Tibial nerve (tissue), 4 donors: ENCODE data around the gene HRH3. TPM values are rescaled to one million over a fixed set of nuclear protein-coding genes. Genes with fewer than 3 reads are reported as not detected.

Experiments
- DNase-seq, 2 donors: peaks; one replicate each; pipeline ENCODE4 v3.0.0-alpha.2; 2019; ENCODE audit warnings: low spot score in 2 of 2
- H3K27ac ChIP-seq, 4 donors: fragments of 200-600 bp; sonication (generic) in 3 of 4; one replicate each; pipeline ENCODE4 v1.5.1; 2017 to 2019; ENCODE audit warnings: mild to moderate bottlenecking in 1 of 4
- H3K27me3 ChIP-seq, 2 donors: fragments of 200-600 bp; sonication (generic) in 1 of 2; one replicate each; pipeline versions ENCODE4 v1.5.1 to v1.6.0; 2017 to 2019
- H3K36me3 ChIP-seq, 3 donors: fragments of 200-600 bp; sonication (generic); one replicate each; pipeline ENCODE4 v1.5.1; 2018 to 2019
- H3K4me1 ChIP-seq, 4 donors: fragments of 200-600 bp; sonication (generic) in 3 of 4; one replicate each; pipeline ENCODE4 v1.5.1; 2017 to 2019
- H3K4me3 ChIP-seq, 4 donors: fragments of 200-600 bp; sonication (generic) in 3 of 4; one replicate each; pipeline ENCODE4 v1.5.1; 2017 to 2019; ENCODE audit warnings: mild to moderate bottlenecking in 1 of 4, moderate library complexity in 1 of 4
- H3K9me3 ChIP-seq, 4 donors: fragments of 200-600 bp; sonication (generic) in 3 of 4; one replicate each; pipeline ENCODE4 v1.5.1; 2017 to 2019
- EP300 ChIP-seq, 2 donors: sonication (generic); formaldehyde crosslinking; IDR thresholded peaks; one replicate each; pipeline ENCODE4 v1.6.1; 2017; ENCODE audit warnings: antibody characterized with exemption in 2 of 2, mild to moderate bottlenecking in 1 of 2
- POLR2A ChIP-seq, 2 donors: fragments of 450-650 bp; IDR thresholded peaks; one replicate each; pipeline ENCODE4 v1.6.1; 2017; ENCODE audit warnings: antibody characterized with exemption in 2 of 2, mild to moderate bottlenecking in 2 of 2, moderate library complexity in 2 of 2
- WGBS, 2 donors: methylation state at CpG; one replicate each; pipeline ENCODE4 v1.1.5; 2018; 5-methylcytosine and 5-hydroxymethylcytosine counted together
- total RNA-seq, 4 donors: library from RNA; depleted of rRNA; stranded (reverse); fragments of >200 nt; gene quantifications; one replicate each; pipeline ENCODE4 v1.1.0, GENCODE V29; 2016
- TF ChIP-seq, protein P1 (sequence below), 5 experiments: fragments of 200-600 bp in 3 of 5; fragments of 450-650 bp in 2 of 5; sonication (generic) in 3 of 5; IDR thresholded peaks; one replicate each; pipeline ENCODE4 v1.5.1; 2016 to 2019; ENCODE audit warnings: antibody characterized with exemption in 5 of 5, mild to moderate bottlenecking in 3 of 5, moderate library complexity in 2 of 5

HRH3 gene
- total RNA-seq, 4 donors from 2014 or later = not detected

DNA sequence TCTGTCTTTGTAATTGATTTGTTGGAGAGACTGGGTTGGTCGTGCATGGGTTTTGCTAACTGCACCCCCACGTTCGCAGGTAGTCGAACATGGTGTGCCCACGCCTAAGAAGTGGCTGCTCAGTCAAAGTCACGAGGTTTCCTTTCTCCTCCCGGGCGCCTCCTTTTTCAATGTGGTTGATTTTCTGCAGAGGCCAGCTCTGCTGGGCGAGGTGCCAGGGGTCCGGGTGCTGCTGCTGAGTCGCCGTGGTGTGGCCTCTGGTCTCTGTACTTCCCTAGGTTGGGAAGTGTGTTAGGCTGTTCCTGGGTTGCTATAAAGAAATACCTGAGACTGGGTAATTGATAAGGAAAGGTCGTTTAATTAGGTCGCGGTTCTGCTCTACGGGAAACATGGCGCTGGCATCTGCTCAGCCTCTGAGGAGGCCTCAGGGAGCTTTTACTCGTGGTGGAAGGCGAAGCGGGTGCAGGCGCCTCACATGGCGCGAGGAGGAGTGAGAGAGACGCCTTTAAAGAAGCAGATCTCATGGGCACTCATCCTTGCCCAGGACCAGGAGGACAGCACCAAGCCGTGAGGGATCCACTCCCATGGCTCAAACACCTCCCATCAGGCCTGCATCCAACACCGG is 32.4 kb upstream of the HRH3 start:
- TF ChIP-seq EP300 (IDR thresholded peaks at IDR 0.05) (no peak), POLR2A (IDR thresholded peaks at IDR 0.05) (no peak)
- TF ChIP-seq, protein P1, sequence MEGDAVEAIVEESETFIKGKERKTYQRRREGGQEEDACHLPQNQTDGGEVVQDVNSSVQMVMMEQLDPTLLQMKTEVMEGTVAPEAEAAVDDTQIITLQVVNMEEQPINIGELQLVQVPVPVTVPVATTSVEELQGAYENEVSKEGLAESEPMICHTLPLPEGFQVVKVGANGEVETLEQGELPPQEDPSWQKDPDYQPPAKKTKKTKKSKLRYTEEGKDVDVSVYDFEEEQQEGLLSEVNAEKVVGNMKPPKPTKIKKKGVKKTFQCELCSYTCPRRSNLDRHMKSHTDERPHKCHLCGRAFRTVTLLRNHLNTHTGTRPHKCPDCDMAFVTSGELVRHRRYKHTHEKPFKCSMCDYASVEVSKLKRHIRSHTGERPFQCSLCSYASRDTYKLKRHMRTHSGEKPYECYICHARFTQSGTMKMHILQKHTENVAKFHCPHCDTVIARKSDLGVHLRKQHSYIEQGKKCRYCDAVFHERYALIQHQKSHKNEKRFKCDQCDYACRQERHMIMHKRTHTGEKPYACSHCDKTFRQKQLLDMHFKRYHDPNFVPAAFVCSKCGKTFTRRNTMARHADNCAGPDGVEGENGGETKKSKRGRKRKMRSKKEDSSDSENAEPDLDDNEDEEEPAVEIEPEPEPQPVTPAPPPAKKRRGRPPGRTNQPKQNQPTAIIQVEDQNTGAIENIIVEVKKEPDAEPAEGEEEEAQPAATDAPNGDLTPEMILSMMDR (IDR thresholded peaks at IDR 0.05) = no peak
- Histone ChIP-seq H3K27me3 (no peaks in the 10 kb centered on the region), H3K4me1 (peaks cover 0 to 9% (median 0%) of the 10 kb centered on the region in 4 donors), H3K4me3 (no peak overlapping the region), H3K36me3 (peaks cover 0 to 39% (median 0%) of the 10 kb centered on the region in 3 donors), H3K27ac (no peak overlapping the region), H3K9me3 (no peaks in the 10 kb centered on the region)
- DNase-seq = no peak
- WGBS, 2 donors = 88 to 89% methylated on average over 26 of the region's 26 CpGs

DNA sequence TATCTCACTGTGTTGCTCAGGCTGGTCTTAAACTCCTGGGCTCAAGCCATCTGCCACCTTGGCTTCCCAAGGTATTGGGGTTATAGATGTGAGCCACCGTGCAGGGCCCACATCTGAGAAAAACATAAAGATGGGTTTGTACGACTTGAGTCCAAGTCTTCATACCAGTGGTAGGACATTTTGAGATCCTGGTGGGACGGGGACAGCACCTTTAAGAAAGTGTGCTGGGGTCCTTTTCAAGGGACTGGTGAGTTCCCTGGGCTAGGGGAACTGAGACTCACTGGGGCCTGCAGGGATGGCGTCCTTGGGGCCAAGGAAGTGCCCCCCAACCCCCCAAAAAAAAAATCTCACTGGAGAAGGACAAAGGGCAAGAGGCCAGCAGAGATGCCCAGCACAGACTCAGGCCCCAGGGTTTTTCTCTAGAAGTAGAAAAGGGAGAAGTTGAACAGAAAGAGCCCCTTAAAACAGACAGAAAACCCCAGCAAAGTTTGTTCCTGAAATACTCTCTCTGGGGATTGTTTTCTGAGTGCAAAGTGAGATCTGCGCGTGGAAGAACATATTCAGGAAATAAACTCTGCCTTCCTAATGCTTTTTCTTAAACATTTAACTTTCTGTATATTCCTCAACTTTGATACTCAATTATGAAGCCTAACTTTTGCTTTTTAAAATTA is 28.9 kb upstream of the HRH3 start:
- Histone ChIP-seq H3K27me3 (no peaks in the 10 kb centered on the region), H3K4me1 (peaks cover 0 to 24% (median 0%) of the 10 kb centered on the region in 4 donors), H3K36me3 (peaks cover 0 to 31% (median 0%) of the 10 kb centered on the region in 3 donors), H3K4me3 (no peak overlapping the region), H3K9me3 (no peaks in the 10 kb centered on the region), H3K27ac (no peak overlapping the region)
- no peak for TF ChIP-seq EP300 (IDR thresholded peaks at IDR 0.05)
- TF ChIP-seq, protein P1 (IDR thresholded peaks at IDR 0.05) = no peak
- TF ChIP-seq POLR2A (IDR thresholded peaks at IDR 0.05) = no peak
- DNase-seq = no peak
- 64 to 67% methylated on average over 6 of the region's 6 CpGs for WGBS, 2 donors

DNA sequence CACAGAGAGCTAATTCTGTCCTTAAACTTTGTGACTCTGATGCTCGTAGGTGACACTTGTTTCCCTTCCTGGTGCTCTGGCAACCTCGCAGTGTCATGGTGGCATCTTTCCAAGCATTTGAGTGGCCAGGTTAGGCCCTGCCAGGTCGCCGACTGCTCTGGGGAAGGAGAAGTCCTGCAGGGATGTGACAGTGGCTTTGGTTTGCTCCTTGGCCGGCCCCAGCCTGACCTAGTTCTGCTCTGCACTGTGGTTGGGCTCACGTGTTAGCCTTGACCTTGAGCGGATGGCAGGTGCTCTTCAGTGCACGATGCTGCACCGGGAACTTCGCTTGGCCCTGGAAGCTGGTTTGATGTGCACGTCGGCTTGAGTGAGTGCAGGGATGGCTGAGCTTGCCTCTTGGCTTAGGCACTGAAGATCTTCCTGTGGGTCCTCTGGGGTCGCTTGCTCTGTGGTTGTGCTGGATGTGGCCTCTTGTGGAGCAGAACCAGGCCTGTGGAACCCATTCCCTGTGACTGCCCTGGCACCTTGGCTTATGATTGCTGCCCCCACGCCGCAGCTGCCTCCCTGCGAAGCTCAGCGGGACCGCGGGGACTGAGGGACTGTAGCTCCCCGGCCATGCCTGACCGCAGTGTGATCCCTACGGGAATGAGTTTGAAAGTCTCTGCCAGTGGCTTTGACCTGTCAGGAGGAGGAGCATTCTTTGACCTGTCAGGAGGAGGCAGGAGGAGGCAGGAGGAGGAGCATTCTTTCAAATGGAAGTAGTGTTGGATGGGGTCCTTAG is 27.0 kb upstream of the HRH3 start:
- no peak for DNase-seq
- no peak for TF ChIP-seq EP300 (IDR thresholded peaks at IDR 0.05)
- TF ChIP-seq, protein P1 (IDR thresholded peaks at IDR 0.05) = no peak
- no peak for TF ChIP-seq POLR2A (IDR thresholded peaks at IDR 0.05)
- H3K27me3 ChIP-seq = no peaks in the 10 kb centered on the region
- 50 to 72% methylated on average over 20 to 22 of the region's 22 CpGs for WGBS, 2 donors
- H3K27ac ChIP-seq = no peak overlapping the region
- peaks cover 0 to 26% (median 0%) of the 10 kb centered on the region in 4 donors for H3K4me1 ChIP-seq
- H3K9me3 ChIP-seq = no peaks in the 10 kb centered on the region
- no peak overlapping the region for H3K4me3 ChIP-seq
- H3K36me3 ChIP-seq = peaks cover 0 to 23% (median 0%) of the 10 kb centered on the region in 3 donors

DNA sequence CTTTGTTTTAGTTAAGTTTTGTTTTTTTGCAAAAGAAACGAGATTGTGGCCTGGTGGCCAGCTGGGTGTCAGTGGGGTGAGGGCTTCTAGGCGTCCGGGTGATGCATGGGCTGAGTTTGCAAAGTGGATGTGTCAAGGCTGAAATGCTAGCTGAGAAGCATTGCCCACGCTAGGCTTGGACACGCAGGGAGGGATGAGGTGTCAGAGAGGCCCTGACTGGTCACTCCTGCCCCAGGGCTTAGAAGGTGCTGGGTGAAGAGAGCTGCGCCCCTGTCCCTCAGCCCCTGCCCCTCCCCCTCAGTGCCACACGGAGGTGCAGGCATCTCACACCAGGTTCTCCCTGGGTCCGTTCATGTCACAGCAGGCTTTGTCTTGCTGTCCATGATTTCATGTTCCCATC is 26.4 kb upstream of the HRH3 start:
- H3K4me1 ChIP-seq = peaks cover 0 to 26% (median 0%) of the 10 kb centered on the region in 4 donors
- TF ChIP-seq, protein P1 (IDR thresholded peaks at IDR 0.05) = no peak
- TF ChIP-seq POLR2A (IDR thresholded peaks at IDR 0.05) (no peak), EP300 (IDR thresholded peaks at IDR 0.05) (no peak)
- H3K27me3 ChIP-seq = no peaks in the 10 kb centered on the region
- no peaks in the 10 kb centered on the region for H3K9me3 ChIP-seq
- no peak overlapping the region for H3K27ac ChIP-seq
- DNase-seq = no peak
- 60 to 74% methylated on average over 7 to 8 of the region's 8 CpGs for WGBS, 2 donors
- peaks cover 0 to 24% (median 0%) of the 10 kb centered on the region in 3 donors for H3K36me3 ChIP-seq
- no peak overlapping the region for H3K4me3 ChIP-seq
